ENCODE measurements around the gene RASGRP2.

The RASGRP2 gene

GRCh38 chr11:64770120-64770519 lies 26.2 kb upstream of the RASGRP2 start:
- DNase-seq, result no peak

- no peak for DNase-seq
These were observed 25.3 kb upstream of the RASGRP2 start for GRCh38 chr11:64769283-64769682.

GRCh38 chr11:64768300-64768694 lies 24.4 kb upstream of the RASGRP2 start:
- DNase-seq, result no peak

GRCh38 chr11:64767344-64768299 lies 23.7 kb upstream of the RASGRP2 start:
- peak; percentile 90 for DNase-seq

GRCh38 chr11:64766881-64767280 lies 22.9 kb upstream of the RASGRP2 start:
- no peak for DNase-seq

GRCh38 chr11:64765851-64766665 lies 22.1 kb upstream of the RASGRP2 start:
- DNase-seq, result no peak

GRCh38 chr11:64765291-64765850 lies 21.4 kb upstream of the RASGRP2 start:
- DNase-seq, result peak; percentile 27

- no peak for DNase-seq
These were observed 20.8 kb upstream of the RASGRP2 start for GRCh38 chr11:64764753-64765152.

GRCh38 chr11:64764040-64764611 lies 20.2 kb upstream of the RASGRP2 start:
- peak; percentile 28 for DNase-seq

GRCh38 chr11:64763526-64764039 lies 19.6 kb upstream of the RASGRP2 start:
- DNase-seq, result no peak

- peak; percentile 77 for DNase-seq
These were observed 19.0 kb upstream of the RASGRP2 start for GRCh38 chr11:64762674-64763525.

- DNase-seq, result peak; percentile 28
These were observed 18.3 kb upstream of the RASGRP2 start for GRCh38 chr11:64762277-64762673.

GRCh38 chr11:64760759-64761420 lies 16.9 kb upstream of the RASGRP2 start:
- no peak for DNase-seq

GRCh38 chr11:64759722-64760719 lies 16.1 kb upstream of the RASGRP2 start, which contains the start of gene PYGM:
PYGM (minus strand) TSS chr11:64759974; CDS start chr11:64759898, 76 bp downstream.
- peak; percentile 85 for DNase-seq

GRCh38 chr11:64759131-64759721 lies 15.3 kb upstream of the RASGRP2 start:
- DNase-seq, result peak; percentile 15

- DNase-seq, result no peak
These were observed 14.6 kb upstream of the RASGRP2 start for GRCh38 chr11:64758330-64759079.

GRCh38 chr11:64757549-64758329 lies 13.8 kb upstream of the RASGRP2 start:
- DNase-seq, result no peak
